HG03097 (cell line): ENCODE measurements around the gene GBP1.
A peak's percentile ranks its signal among the peaks of the same experiment; 100 is the strongest.
"Not testable (repeated sequence)": the region's sequence is repeated elsewhere in the genome, so short reads cannot be mapped to it uniquely, and the experiment has no call there.

Source experiments
- ATAC-seq: cut with Tn5 transposase; IDR thresholded peaks from one replicate; pipeline ENCODE4 v1.9.1; 2021; ENCODE audit not compliant: unreplicated experiment, low FRiP score

Gene GBP1

GRCh38 chr1:89063094-89063493, 1.9 kb downstream of the GBP1 start:
- no peak for ATAC-seq

- no peak for ATAC-seq
These were observed 4.9 kb downstream of the GBP1 start for GRCh38 chr1:89060091-89060490.

- no peak for ATAC-seq
These were observed 13.1 kb downstream of the GBP1 start for GRCh38 chr1:89051955-89052312.

GRCh38 chr1:89051300-89051954, 13.6 kb downstream of the GBP1 start:
- no peak for ATAC-seq

GRCh38 chr1:89050649-89051033, 14.4 kb downstream of the GBP1 start:
- no peak for ATAC-seq

- not testable (repeated sequence) for ATAC-seq
These were observed 14.9 kb downstream of the GBP1 start for GRCh38 chr1:89049901-89050648.

- not testable (repeated sequence) for ATAC-seq
These were observed 15.8 kb downstream of the GBP1 start for GRCh38 chr1:89049187-89049586.

GRCh38 chr1:89047734-89048133, 17.3 kb downstream of the GBP1 start:
- ATAC-seq = no peak

- not testable (repeated sequence) for ATAC-seq
These were observed 18.5 kb downstream of the GBP1 start for GRCh38 chr1:89046318-89047183.

- no peak for ATAC-seq
These were observed 19.9 kb downstream of the GBP1 start for GRCh38 chr1:89044970-89045721.

- no peak for ATAC-seq
These were observed 21.1 kb downstream of the GBP1 start for GRCh38 chr1:89043940-89044339.

- ATAC-seq = no peak
These were observed 22.5 kb downstream of the GBP1 start for GRCh38 chr1:89042491-89042890.

GRCh38 chr1:89041721-89042120, 23.3 kb downstream of the GBP1 start:
- no peak for ATAC-seq

- ATAC-seq = peak; percentile 86
These were observed 23.8 kb downstream of the GBP1 start for GRCh38 chr1:89041119-89041641.

GRCh38 chr1:89040315-89040626, 24.7 kb downstream of the GBP1 start:
- no peak for ATAC-seq

- ATAC-seq = no peak
These were observed 27.8 kb downstream of the GBP1 start for GRCh38 chr1:89037186-89037585.

GRCh38 chr1:89035080-89035479, 29.9 kb downstream of the GBP1 start:
- no peak for ATAC-seq

- not testable (repeated sequence) for ATAC-seq
These were observed 31.0 kb downstream of the GBP1 start for GRCh38 chr1:89034004-89034403.

GRCh38 chr1:89029051-89029450, 36.0 kb downstream of the GBP1 start:
- ATAC-seq = not testable (repeated sequence)

GRCh38 chr1:89025928-89026327, 39.1 kb downstream of the GBP1 start:
- ATAC-seq = no peak

GRCh38 chr1:89023026-89023425, 42.0 kb downstream of the GBP1 start:
- ATAC-seq = no peak
